GM18498 (cell line): ENCODE data around the gene BCORL1.

ENCODE experiments used
- ATAC-seq: cut with Tn5 transposase; IDR thresholded peaks from one replicate; pipeline ENCODE4 v1.9.1; 2021; ENCODE audit warnings: mild to moderate bottlenecking, moderate library complexity; ENCODE audit not compliant: unreplicated experiment

The BCORL1 gene

GRCh38 chrX:130086447-130087206 lies 104.2 kb downstream of the BCORL1 start:
- peak; percentile 53 for ATAC-seq

GRCh38 chrX:130090364-130090763 lies 107.9 kb downstream of the BCORL1 start:
- no peak for ATAC-seq

- peak; percentile 98 for ATAC-seq
Measured at GRCh38 chrX:130091980-130092522, 109.6 kb downstream of the BCORL1 start.

DNA sequence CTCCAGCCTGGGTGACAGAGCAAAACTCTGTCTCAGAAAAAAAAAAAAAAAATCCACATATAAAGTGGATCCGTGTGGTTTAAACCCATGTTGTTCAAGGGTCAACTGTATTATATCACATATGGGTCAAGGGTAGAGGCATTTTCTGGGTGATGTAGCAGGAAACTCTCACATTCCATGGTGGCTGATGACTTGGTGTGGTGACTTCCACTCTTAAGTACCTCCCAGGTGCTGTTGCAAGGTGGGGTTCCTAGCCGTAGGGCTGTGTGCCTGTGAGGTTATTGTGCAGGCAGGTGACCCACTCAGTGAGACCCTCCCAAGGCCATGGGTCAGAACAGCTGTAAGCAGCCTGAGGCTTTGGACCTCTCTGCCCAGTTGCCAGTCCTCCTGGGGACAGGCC lies 110.8 kb downstream of the BCORL1 start:
- ATAC-seq, result no peak

GRCh38 chrX:130094696-130095095 lies 112.3 kb downstream of the BCORL1 start:
- no peak for ATAC-seq

GRCh38 chrX:130095249-130096030 lies 113.0 kb downstream of the BCORL1 start:
- no peak for ATAC-seq

DNA sequence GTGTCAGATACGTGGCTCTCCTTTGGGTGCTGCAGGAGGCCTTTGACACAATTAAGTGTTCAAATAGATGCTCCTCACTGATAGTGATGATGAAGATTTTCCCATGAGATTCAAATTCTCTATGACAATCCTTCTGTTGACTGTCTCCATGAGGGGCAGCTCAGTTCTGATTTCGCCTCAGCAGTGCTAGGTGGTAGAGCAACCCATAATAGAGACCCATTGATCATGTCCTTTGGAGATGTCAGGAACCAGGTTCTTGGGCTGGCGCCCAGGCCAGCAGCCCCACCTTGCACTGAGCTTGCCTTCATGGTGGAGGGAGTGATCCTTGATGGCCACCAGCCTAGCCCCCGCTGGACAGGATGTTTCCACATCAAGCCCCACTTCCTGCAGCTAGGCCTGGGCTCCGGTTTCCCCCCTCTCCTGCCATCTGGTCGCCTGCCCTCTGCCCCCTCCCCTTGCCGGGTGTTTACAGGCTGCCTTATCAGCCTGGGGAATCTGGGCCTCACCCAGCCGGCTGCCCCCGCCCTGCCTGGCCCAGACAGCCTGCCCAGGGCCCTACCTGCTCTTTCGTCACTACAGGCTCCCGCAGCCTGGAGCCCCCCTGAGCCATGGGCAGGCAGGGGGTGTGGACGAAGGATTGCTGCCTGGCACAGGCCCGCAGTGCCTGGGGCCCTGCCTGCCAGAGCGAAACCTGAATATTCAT lies 115.2 kb downstream of the BCORL1 start:
- no peak for ATAC-seq

DNA sequence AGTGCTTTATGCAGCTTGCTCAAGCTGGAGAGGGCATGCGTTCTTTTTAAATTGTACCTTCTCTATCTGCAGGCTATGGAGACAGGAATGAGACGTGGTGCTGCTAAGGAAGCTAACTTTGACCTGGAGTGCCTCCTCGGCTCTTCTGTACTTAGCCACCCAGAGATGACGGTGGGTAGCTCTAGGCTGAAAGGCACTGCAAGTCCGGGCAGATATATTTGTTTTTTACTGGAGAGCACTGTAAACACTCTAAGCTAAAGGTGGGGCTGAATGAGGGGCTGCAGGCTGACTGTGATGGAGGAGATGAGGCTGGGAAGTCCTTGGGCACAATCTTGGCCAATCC lies 115.7 kb downstream of the BCORL1 start:
- no peak for ATAC-seq

- no peak for ATAC-seq
Measured at GRCh38 chrX:130100180-130100579, 117.7 kb downstream of the BCORL1 start.

GRCh38 chrX:130103605-130104004 lies 121.2 kb downstream of the BCORL1 start:
- ATAC-seq, result no peak

- no peak for ATAC-seq
Measured at GRCh38 chrX:130105244-130105643, 122.8 kb downstream of the BCORL1 start.

- no peak for ATAC-seq
Measured at GRCh38 chrX:130106071-130106470, 123.6 kb downstream of the BCORL1 start.
